Heart left ventricle (tissue), 16 donors: Measurements from ENCODE around the gene CTRB1. TPM values are rescaled to one million over a fixed set of nuclear protein-coding genes. Genes with fewer than 3 reads are reported as not detected.

ENCODE experiments used
- ATAC-seq, 4 donors: fragments of 200-7000 bp; cut with Tn5 transposase; one replicate each; pipeline ENCODE4 v1.9.1; 2020 to 2022; ENCODE audit warnings: moderate library complexity in 4 of 4, mild to moderate bottlenecking in 3 of 4, moderate number of reproducible peaks in 1 of 4
- DNase-seq, 5 donors: peaks; one replicate each; pipeline ENCODE4 v3.0.0-alpha.2; 2020
- H3K27ac ChIP-seq, 12 donors: fragments of 200-600 bp; sonication (generic) in 4 of 12; one replicate each; pipeline versions ENCODE4 v1.5.0 to v1.8.0; 2016 to 2022; ENCODE audit warnings: mild to moderate bottlenecking in 2 of 12
- H3K27me3 ChIP-seq, 9 donors: fragments of 200-600 bp; sonication (generic) in 2 of 9; one replicate each; pipeline versions ENCODE4 v1.5.1 to v1.8.0; 2016 to 2022; ENCODE audit warnings: mild to moderate bottlenecking in 3 of 9
- H3K36me3 ChIP-seq, 9 donors: fragments of 200-600 bp; sonication (generic) in 2 of 9; one replicate each; pipeline versions ENCODE4 v1.5.0 to v1.8.0; 2018 to 2022; ENCODE audit warnings: mild to moderate bottlenecking in 2 of 9
- H3K4me1 ChIP-seq, 12 donors: fragments of 200-600 bp; sonication (generic) in 4 of 12; one replicate each; pipeline versions ENCODE4 v1.5.0 to v1.8.0; 2016 to 2022; ENCODE audit warnings: mild to moderate bottlenecking in 3 of 12
- H3K4me3 ChIP-seq, 12 donors: fragments of 200-600 bp; sonication (generic) in 4 of 12; one replicate each; pipeline versions ENCODE4 v1.5.0 to v1.8.0; 2017 to 2022; ENCODE audit warnings: mild to moderate bottlenecking in 9 of 12, moderate library complexity in 4 of 12
- H3K9me3 ChIP-seq, 12 donors: fragments of 200-600 bp; sonication (generic) in 4 of 12; one replicate each; pipeline versions ENCODE4 v1.5.0 to v1.8.0; 2016 to 2022; ENCODE audit warnings: mild to moderate bottlenecking in 1 of 12
- CTCF ChIP-seq, 12 donors: fragments of 200-600 bp; sonication (generic) in 4 of 12; IDR thresholded peaks; one replicate each; pipeline versions ENCODE4 v1.5.0 to v1.8.0; 2018 to 2022; ENCODE audit warnings: antibody characterized with exemption in 12 of 12, mild to moderate bottlenecking in 5 of 12
- POLR2A ChIP-seq, 2 donors: fragments of 450-650 bp; IDR thresholded peaks; one replicate each; pipeline ENCODE4 v1.6.1; 2017; ENCODE audit warnings: antibody characterized with exemption in 2 of 2, mild to moderate bottlenecking in 2 of 2, moderate library complexity in 2 of 2
- WGBS, 4 donors: extraction: QIAGEN DNeasy Blood & Tissue Kit in 2 of 4; methylation state at CpG; one replicate each; pipeline versions ENCODE4 v1.1.5 to v1.1.7; 2013 to 2018; 5-methylcytosine and 5-hydroxymethylcytosine counted together
- intact Hi-C, 10 donors: fragments of 100-400 bp; cut with DNase I; formaldehyde crosslinking; loops; one replicate each; pipeline versions ENCODE4 v1.11.1 to v1.14.2; 2022
- polyA plus RNA-seq, 2 donors: library from polyadenylated mRNA; stranded (reverse); fragments of 200-250 nt; gene quantifications; one replicate each; pipeline ENCODE4 v1.2.3, GENCODE V29; 2013
- total RNA-seq, 9 donors: library from RNA; depleted of rRNA in 2 of 9; stranded (reverse); fragments of >200 nt in 2 of 9; fragmentation: NEBNext Ultra II Directional in 3 of 9; extraction: Animal tissue kit (Norgen Biotek cat#: 25700) in 3 of 9; gene quantifications; one replicate each; pipeline versions ENCODE4 v1.1.0 to v1.2.4, GENCODE V29; 2016 to 2023
- donor health status: ischemic (EF 13 %, LVEDD 7.1; RV severe dilation, severe dysfunction).
- donor health status: healthy with polysubstance abuse.
- donor health status: DM: no; HTN: yes; CAD: no.
- donor health status: DM: no; HTN: no; CAD: no.
- donor health status: ischemic (EF 25% LVEDD 6.9; RV normal size, moderate dysfunction).
- donor health status: ischemic (EF 25% LVEDD 5.7; RV mildly dilated, moderate dysfunction).
- donor health status: healthy.
- donor health status: DM: yes; HTN: yes; CAD: no.
- donor health status: ischemic (EF 35%, LVEDD 5.7; RV mildly dilated, moderate dysfunction).
- donor health status: nonischemic (EF 11% LVEDD 7.7; RV severe dilation, severe dysfunction).
- donor health status: DM: yes; HTN: yes; CAD: no.
- donor health status: PGD.
- donor health status: ischemic (EF 29% LVEDD 5.4; RV normal size, mild dysfunction).
- donor health status: nonischemic (EF 23%, LVEDD 6.1; RV moderate dilation, normal function).

Gene CTRB1
- total and polyA plus RNA-seq, 11 donors, result 0.64 to 3.7 (median 2.5) TPM; not detected in 5

GRCh38 chr16:75189638-75190245 lies 29.0 kb upstream of the CTRB1 start:
- peaks cover 0 to 3% (median 0%) of the 10 kb centered on the region in 9 donors for H3K27me3 ChIP-seq
- 81 to 91% (median 84%) methylated on average over 8 of the region's 8 CpGs for WGBS, 4 donors
- no peaks in the 10 kb centered on the region for H3K36me3 ChIP-seq
- H3K4me1 ChIP-seq, result no peaks in the 10 kb centered on the region
- ATAC-seq, result no peak
- DNase-seq, result no peak
- no peaks in the 10 kb centered on the region for H3K9me3 ChIP-seq
- no peak overlapping the region for H3K27ac ChIP-seq
- intact Hi-C loops, result loop anchor here in 4 of 10 donors (10.0 kb wide), 3 partner anchors 215 to 575 kb away; partner anchors contain the start of gene TMEM170A (in 1 of the 4)
- H3K4me3 ChIP-seq, result no peak overlapping the region
- TF ChIP-seq CTCF (IDR thresholded peaks at IDR 0.05) (no peak), POLR2A (IDR thresholded peaks at IDR 0.05) (no peak)

GRCh38 chr16:75192606-75193264 lies 26.1 kb upstream of the CTRB1 start:
- peaks cover 0 to 1% (median 0%) of the 10 kb centered on the region in 12 donors for H3K4me1 ChIP-seq
- TF ChIP-seq CTCF (IDR thresholded peaks at IDR 0.05) (no peak), POLR2A (IDR thresholded peaks at IDR 0.05) (no peak)
- H3K4me3 ChIP-seq, result no peak overlapping the region
- no peaks in the 10 kb centered on the region for H3K36me3 ChIP-seq
- no peak for ATAC-seq
- peaks cover 0 to 14% (median 4%) of the 10 kb centered on the region in 9 donors for H3K27me3 ChIP-seq
- no peaks in the 10 kb centered on the region for H3K9me3 ChIP-seq
- intact Hi-C loops, result loop anchor here in 4 of 10 donors (10.0 kb wide), 3 partner anchors 212 to 572 kb away; partner anchors contain the start of gene TMEM170A (in 1 of the 4)
- 91 to 94% (median 92%) methylated on average over 18 to 21 of the region's 21 CpGs for WGBS, 4 donors
- DNase-seq, result no peak
- no peak overlapping the region for H3K27ac ChIP-seq

- intact Hi-C loops, result loop anchor here in 4 of 10 donors (10.0 kb wide), 3 partner anchors 212 to 572 kb away; partner anchors contain the start of gene TMEM170A (in 1 of the 4)
- ATAC-seq (no peak), DNase-seq (no peak)
- Histone ChIP-seq H3K36me3 (no peaks in the 10 kb centered on the region), H3K27me3 (peaks cover 0 to 19% (median 8%) of the 10 kb centered on the region in 9 donors), H3K4me3 (no peak overlapping the region), H3K27ac (no peak overlapping the region), H3K9me3 (no peaks in the 10 kb centered on the region), H3K4me1 (peaks cover 0 to 6% (median 0%) of the 10 kb centered on the region in 12 donors)
- WGBS, 4 donors, result 85 to 97% (median 94%) methylated on average over 4 of the region's 4 CpGs
- no peak for TF ChIP-seq CTCF (IDR thresholded peaks at IDR 0.05)
- TF ChIP-seq POLR2A (IDR thresholded peaks at IDR 0.05), result no peak
Measured at GRCh38 chr16:75193265-75193650, 25.5 kb upstream of the CTRB1 start.
